Trophoblast cell (in vitro differentiated cells and primary cell): ENCODE measurements around the gene WDR49.

Experiments used
- DNase-seq, 2 donors: peaks; one replicate each; pipeline ENCODE4 v3.0.0-alpha.2; 2016
- H2AFZ ChIP-seq: 2 replicates; pipeline ENCODE4 v1.6.1; 2013; ENCODE audit warnings: low read length, moderate library complexity, mild to moderate bottlenecking; ENCODE audit not compliant: insufficient read depth, poor library complexity
- H2AK5ac ChIP-seq: 2 replicates; pipeline ENCODE4 v1.6.1; 2013; ENCODE audit warnings: mild to moderate bottlenecking, low read length
- H2BK120ac ChIP-seq: 2 replicates; pipeline ENCODE4 v1.6.1; 2013; ENCODE audit warnings: low read length, mild to moderate bottlenecking, moderate library complexity; ENCODE audit not compliant: insufficient read depth, poor library complexity
- H2BK12ac ChIP-seq: 2 replicates; pipeline ENCODE4 v1.6.1; 2013; ENCODE audit warnings: mild to moderate bottlenecking, low read length, moderate library complexity
- H2BK5ac ChIP-seq: 2 replicates; pipeline ENCODE4 v1.6.1; 2013; ENCODE audit warnings: low read length, low read depth, moderate library complexity, mild to moderate bottlenecking; ENCODE audit not compliant: poor library complexity
- H3K14ac ChIP-seq: 2 replicates; pipeline ENCODE4 v1.6.1; 2013; ENCODE audit warnings: mild to moderate bottlenecking, low read length
- H3K18ac ChIP-seq: 2 replicates; pipeline ENCODE4 v1.6.1; 2013; ENCODE audit warnings: mild to moderate bottlenecking, low read length
- H3K23ac ChIP-seq: 2 replicates; pipeline ENCODE4 v1.6.1; 2013; ENCODE audit warnings: low read length
- H3K27ac ChIP-seq: 2 replicates; pipeline ENCODE4 v1.5.1; 2013; ENCODE audit warnings: low read depth, mild to moderate bottlenecking, inconsistent platforms, low read length, moderate library complexity
- H3K27me3 ChIP-seq: 2 replicates; pipeline ENCODE4 v1.6.1; 2013; ENCODE audit warnings: inconsistent platforms, mild to moderate bottlenecking, low read length, moderate library complexity; ENCODE audit not compliant: insufficient read depth
- H3K36me3 ChIP-seq, 2 experiments: 1 replicate in 1 of 2; 2 replicates in 1 of 2; pipeline ENCODE4 v1.6.1; 2013; ENCODE audit warnings: low read length in 2 of 2, mild to moderate bottlenecking in 2 of 2, moderate library complexity in 1 of 2; ENCODE audit not compliant: insufficient read depth in 2 of 2, control insufficient read depth in 1 of 2
- H3K4ac ChIP-seq: 2 replicates; pipeline ENCODE4 v1.6.1; 2013; ENCODE audit warnings: low read depth, mild to moderate bottlenecking, low read length, moderate library complexity
- H3K4me1 ChIP-seq, 2 experiments: 1 replicate in 1 of 2; 2 replicates in 1 of 2; pipeline ENCODE4 v1.6.1; 2013; ENCODE audit warnings: low read length in 2 of 2, mild to moderate bottlenecking in 2 of 2, moderate library complexity in 1 of 2; ENCODE audit not compliant: insufficient read depth in 2 of 2, control insufficient read depth in 1 of 2
- H3K4me2 ChIP-seq: 2 replicates; pipeline ENCODE4 v1.6.1; 2013; ENCODE audit warnings: inconsistent platforms, mild to moderate bottlenecking, low read length, moderate library complexity
- H3K4me3 ChIP-seq: 2 replicates; pipeline ENCODE4 v1.5.1; 2013; ENCODE audit warnings: mild to moderate bottlenecking, low read depth, low read length, inconsistent platforms
- H3K79me1 ChIP-seq: one replicate; pipeline ENCODE4 v1.6.1; 2013; ENCODE audit warnings: low read length
- H3K79me2 ChIP-seq: 2 replicates; pipeline ENCODE4 v1.6.1; 2013; ENCODE audit warnings: low read length, mild to moderate bottlenecking; ENCODE audit not compliant: control insufficient read depth, insufficient read depth, poor library complexity
- H3K9ac ChIP-seq: 2 replicates; pipeline ENCODE4 v1.6.1; 2013; ENCODE audit warnings: mild to moderate bottlenecking, low read length
- H3K9me3 ChIP-seq: 2 replicates; pipeline ENCODE4 v1.6.1; 2013; ENCODE audit warnings: low read depth, mild to moderate bottlenecking, control low read depth, inconsistent platforms, low read length; ENCODE audit not compliant: insufficient read depth
- H4K12ac ChIP-seq: 2 replicates; pipeline ENCODE4 v1.6.1; 2013; ENCODE audit warnings: low read depth, mild to moderate bottlenecking, low read length, moderate library complexity
- H4K8ac ChIP-seq: 2 replicates; pipeline ENCODE4 v1.6.1; 2013; ENCODE audit warnings: low read depth, mild to moderate bottlenecking, low read length, moderate library complexity
- H4K91ac ChIP-seq: one replicate; pipeline ENCODE4 v1.6.1; 2013; ENCODE audit warnings: low read depth, mild to moderate bottlenecking, low read length, moderate library complexity
- WGBS: extraction: QIAGEN DNeasy Blood & Tissue Kit; methylation state at CpG from one replicate; pipeline ENCODE4 v1.1.7; 2013; ENCODE audit warnings: missing lambda C conversion rate; ENCODE audit not compliant: insufficient read length, insufficient coverage; ENCODE audit errors: extremely low coverage; 5-methylcytosine and 5-hydroxymethylcytosine counted together

Gene WDR49

DNA sequence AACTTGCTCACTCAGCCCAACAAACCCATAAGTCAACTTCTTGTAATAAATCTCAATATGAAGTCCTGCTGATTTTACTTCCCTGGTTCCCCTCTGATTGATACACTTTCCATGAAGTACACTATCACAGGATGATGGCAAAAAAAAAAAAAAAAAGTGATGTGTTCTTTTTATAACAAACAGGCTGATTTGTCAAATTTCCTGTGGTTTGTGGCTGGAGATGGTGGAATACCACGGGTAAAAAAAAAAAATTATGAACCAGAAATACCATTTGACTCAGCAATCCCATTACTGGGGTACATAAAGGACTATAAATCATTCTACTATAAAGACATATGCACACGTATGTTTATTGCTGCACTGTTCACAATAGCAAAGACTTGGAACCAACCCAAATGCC lies 169.2 kb downstream of the WDR49 start:
- no peaks in the 10 kb centered on the region for H3K79me2 ChIP-seq
- H3K9ac ChIP-seq: no peak overlapping the region
- no peak overlapping the region for H2BK5ac ChIP-seq
- no CpG with 5 or more reads among the region's 2 CpGs for WGBS
- no peak overlapping the region for H2AFZ ChIP-seq
- H3K36me3 ChIP-seq: no peaks in the 10 kb centered on the region
- H4K8ac ChIP-seq: no peak overlapping the region
- H4K12ac ChIP-seq: no peak overlapping the region
- no peak overlapping the region for H2BK12ac ChIP-seq
- H4K91ac ChIP-seq: no peak overlapping the region
- no peak overlapping the region for H3K4me2 ChIP-seq
- H3K27me3 ChIP-seq: no peaks in the 10 kb centered on the region
- H3K14ac ChIP-seq: no peak overlapping the region
- H3K4ac ChIP-seq: no peak overlapping the region
- H3K9me3 ChIP-seq: no peaks in the 10 kb centered on the region
- H3K18ac ChIP-seq: no peak overlapping the region
- no peak for DNase-seq
- no peak overlapping the region for H3K23ac ChIP-seq
- no peak overlapping the region for H2AK5ac ChIP-seq
- H3K27ac ChIP-seq: no peak overlapping the region
- H3K4me1 ChIP-seq: no peaks in the 10 kb centered on the region
- H2BK120ac ChIP-seq: no peak overlapping the region
- H3K4me3 ChIP-seq: no peak overlapping the region
- no peaks in the 10 kb centered on the region for H3K79me1 ChIP-seq

DNA sequence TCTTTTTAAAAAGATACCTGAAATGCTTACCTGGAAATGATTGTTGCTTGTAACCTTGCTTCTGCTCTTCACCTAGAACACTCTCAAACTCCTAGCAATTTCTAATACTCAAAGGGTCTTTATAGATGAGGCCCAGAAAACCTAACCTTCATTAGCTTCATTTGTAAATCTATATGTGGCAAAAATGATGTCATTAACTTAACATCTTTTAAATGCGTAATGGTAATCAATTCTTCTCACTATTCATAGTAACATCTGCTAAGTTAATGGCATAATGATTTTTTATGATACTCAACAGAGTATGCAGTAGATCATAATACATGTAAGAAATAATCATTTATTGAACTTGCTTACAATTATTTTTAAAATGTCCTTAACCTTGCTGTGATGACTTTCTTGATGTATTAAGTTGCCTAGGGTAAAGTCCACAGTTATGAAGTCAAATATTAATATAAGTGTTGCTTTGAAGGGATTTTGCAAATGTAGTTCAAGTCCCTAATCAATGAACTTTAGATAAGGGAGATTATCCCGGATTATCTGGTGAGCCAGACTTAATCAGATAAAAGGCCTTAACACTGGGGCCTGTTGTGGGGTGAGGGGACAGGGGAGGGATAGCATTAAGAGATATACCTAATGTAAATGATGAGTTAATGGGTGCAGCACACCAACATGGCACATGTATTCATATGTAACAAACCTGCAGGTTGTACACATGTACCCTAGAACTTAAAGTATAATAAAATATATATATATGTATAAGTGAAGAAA lies 169.8 kb downstream of the WDR49 start:
- H3K36me3 ChIP-seq: no peaks in the 10 kb centered on the region

DNA sequence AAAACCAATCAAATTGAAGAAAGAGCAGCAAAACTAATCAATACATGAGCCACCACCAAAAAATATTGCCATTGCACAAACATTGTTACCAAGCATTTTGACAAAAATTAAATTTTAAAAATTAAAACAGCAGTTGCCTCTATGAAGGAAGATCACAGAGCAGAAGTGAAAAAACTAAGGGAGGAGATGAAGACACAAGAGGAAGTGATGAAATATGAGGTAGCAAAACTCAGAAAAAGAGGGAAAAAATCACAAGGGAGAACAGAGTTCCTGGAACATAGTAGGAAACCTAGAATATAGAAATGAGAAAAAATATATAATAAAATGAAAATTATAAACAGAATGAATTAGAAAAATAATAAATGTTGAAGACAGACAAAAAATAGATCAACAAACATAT lies 172.6 kb downstream of the WDR49 start:
- no peak overlapping the region for H3K23ac ChIP-seq
- H3K79me1 ChIP-seq: no peaks in the 10 kb centered on the region
- H3K79me2 ChIP-seq: no peaks in the 10 kb centered on the region
- H3K27ac ChIP-seq: no peak overlapping the region
- no peak overlapping the region for H3K4ac ChIP-seq
- H2BK12ac ChIP-seq: no peak overlapping the region
- H3K36me3 ChIP-seq: no peaks in the 10 kb centered on the region
- H3K9me3 ChIP-seq: no peaks in the 10 kb centered on the region
- H4K8ac ChIP-seq: no peak overlapping the region
- H2BK120ac ChIP-seq: no peak overlapping the region
- no peak overlapping the region for H3K9ac ChIP-seq
- no peak overlapping the region for H3K18ac ChIP-seq
- H3K14ac ChIP-seq: no peak overlapping the region
- no peaks in the 10 kb centered on the region for H3K4me1 ChIP-seq
- no peak overlapping the region for H2AFZ ChIP-seq
- no peaks in the 10 kb centered on the region for H3K27me3 ChIP-seq
- H3K4me2 ChIP-seq: no peak overlapping the region
- H4K91ac ChIP-seq: no peak overlapping the region
- H4K12ac ChIP-seq: no peak overlapping the region
- no peak overlapping the region for H3K4me3 ChIP-seq
- H2BK5ac ChIP-seq: no peak overlapping the region
- no peak overlapping the region for H2AK5ac ChIP-seq
- no peak for DNase-seq

More for the DNA sequence above, 169.8 kb downstream of the WDR49 start:
- Histone ChIP-seq H3K14ac (no peak overlapping the region), H3K4me3 (no peak overlapping the region), H3K18ac (no peak overlapping the region), H3K4me1 (no peaks in the 10 kb centered on the region), H2BK120ac (no peak overlapping the region), H4K12ac (no peak overlapping the region), H3K27ac (no peak overlapping the region), H3K27me3 (no peaks in the 10 kb centered on the region), H2BK12ac (no peak overlapping the region), H3K79me1 (no peaks in the 10 kb centered on the region), H3K9ac (no peak overlapping the region), H2AK5ac (no peak overlapping the region), H2AFZ (no peak overlapping the region), H2BK5ac (no peak overlapping the region), H3K4me2 (no peak overlapping the region), H3K79me2 (no peaks in the 10 kb centered on the region), H3K23ac (no peak overlapping the region), H3K4ac (no peak overlapping the region), H4K91ac (no peak overlapping the region), H3K9me3 (no peaks in the 10 kb centered on the region), H4K8ac (no peak overlapping the region)
- no CpG with 5 or more reads among the region's 2 CpGs for WGBS
- no peak for DNase-seq

DNA sequence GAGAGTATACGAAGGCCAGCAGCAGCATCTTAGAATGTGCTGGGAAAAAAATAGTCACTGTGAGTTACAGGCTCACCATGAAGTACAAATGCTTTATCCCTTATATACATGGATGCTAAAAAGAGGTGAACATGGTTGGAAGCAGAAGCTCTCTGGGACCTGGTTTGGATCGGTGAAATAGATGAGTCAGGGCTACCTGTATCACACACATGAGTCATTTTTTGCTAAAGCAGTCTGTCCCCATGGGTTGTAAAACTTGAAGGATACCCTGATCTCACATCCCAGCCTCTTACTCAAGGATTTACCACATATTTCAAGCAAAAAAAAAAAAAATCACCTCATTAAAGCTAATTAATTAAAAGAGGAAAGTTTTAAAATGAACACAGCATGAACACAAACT lies 173.0 kb downstream of the WDR49 start:
- no peak for DNase-seq
- H4K12ac ChIP-seq: no peak overlapping the region
- no peak overlapping the region for H3K4me3 ChIP-seq

More for the DNA sequence above, 173.0 kb downstream of the WDR49 start:
- Histone ChIP-seq H2BK5ac (no peak overlapping the region), H4K8ac (no peak overlapping the region), H3K27ac (no peak overlapping the region), H4K91ac (no peak overlapping the region), H2BK120ac (no peak overlapping the region), H3K14ac (no peak overlapping the region), H3K79me1 (no peaks in the 10 kb centered on the region), H3K79me2 (no peaks in the 10 kb centered on the region), H3K4ac (no peak overlapping the region), H3K18ac (no peak overlapping the region), H2AK5ac (no peak overlapping the region), H3K23ac (no peak overlapping the region), H3K9me3 (no peaks in the 10 kb centered on the region), H3K4me2 (no peak overlapping the region), H2AFZ (no peak overlapping the region), H3K9ac (no peak overlapping the region), H2BK12ac (no peak overlapping the region), H3K4me1 (no peaks in the 10 kb centered on the region), H3K36me3 (no peaks in the 10 kb centered on the region), H3K27me3 (no peaks in the 10 kb centered on the region)
- no CpG with 5 or more reads among the region's 2 CpGs for WGBS
